ENCODE results near the gene RRAD.

RRAD gene

GRCh38 chr16:66928702-66929388 lies 3.5 kb upstream of the RRAD start:
- Mint-ChIP-seq H3K4me3 (no peak overlapping the region), H3K9me3 (no peaks in the 10 kb centered on the region), H3K27me3 (peaks cover 32% of the 10 kb centered on the region), H3K27ac (peak overlapping the region in 1 of 2 donors; percentile 19), H3K4me1 (peaks cover 61% of the 10 kb centered on the region)
- DNase-seq (peak; percentile 44 to 55), ATAC-seq (peak; percentile 54)

- H3K27ac Mint-ChIP-seq, result peak overlapping the region in 1 of 2 donors; percentile 54
- no peaks in the 10 kb centered on the region for H3K9me3 Mint-ChIP-seq
- H3K4me3 Mint-ChIP-seq, result no peak overlapping the region
- H3K27me3 Mint-ChIP-seq, result peaks cover 40% of the 10 kb centered on the region
- no peak for DNase-seq
- peak; percentile 22 for ATAC-seq
- H3K4me1 Mint-ChIP-seq, result peaks cover 54% of the 10 kb centered on the region
Measured at GRCh38 chr16:66927918-66928649, 2.7 kb upstream of the RRAD start.

GRCh38 chr16:66926961-66927436 lies 1.7 kb upstream of the RRAD start:
- ATAC-seq (no peak), DNase-seq (no peak)
- peaks cover 45% of the 10 kb centered on the region for H3K27me3 Mint-ChIP-seq
- H3K4me3 Mint-ChIP-seq, result no peak overlapping the region
- H3K4me1 Mint-ChIP-seq, result peaks cover 43% of the 10 kb centered on the region
- H3K27ac Mint-ChIP-seq, result no peak overlapping the region
- no peaks in the 10 kb centered on the region for H3K9me3 Mint-ChIP-seq

- peak overlapping the region in 1 of 2 donors; percentile 12 for H3K27ac Mint-ChIP-seq
- no peak for DNase-seq
- peaks cover 49% of the 10 kb centered on the region for H3K27me3 Mint-ChIP-seq
- peaks cover 38% of the 10 kb centered on the region for H3K4me1 Mint-ChIP-seq
- H3K4me3 Mint-ChIP-seq, result peak overlapping the region; percentile 15 to 78
- no peaks in the 10 kb centered on the region for H3K9me3 Mint-ChIP-seq
- ATAC-seq, result no peak
Measured at GRCh38 chr16:66926171-66926947, 1.0 kb upstream of the RRAD start.

GRCh38 chr16:66924527-66925321 lies 611 bp downstream of the RRAD start:
- Mint-ChIP-seq H3K4me3 (peak overlapping the region; percentile 78), H3K27me3 (peaks cover 64% of the 10 kb centered on the region), H3K4me1 (peaks cover 38% of the 10 kb centered on the region), H3K27ac (no peak overlapping the region), H3K9me3 (no peaks in the 10 kb centered on the region)
- DNase-seq, result peak; percentile 48 to 53
- ATAC-seq, result peak; percentile 73

- no peak for DNase-seq
- no peak for ATAC-seq
- Mint-ChIP-seq H3K9me3 (no peaks in the 10 kb centered on the region), H3K27me3 (peaks cover 73% of the 10 kb centered on the region), H3K27ac (no peak overlapping the region), H3K4me3 (no peak overlapping the region), H3K4me1 (peaks cover 36% of the 10 kb centered on the region)
Measured at GRCh38 chr16:66923866-66924265, 1.5 kb downstream of the RRAD start.

GRCh38 chr16:66923247-66923731 lies 2.0 kb downstream of the RRAD start:
- H3K27ac Mint-ChIP-seq, result no peak overlapping the region
- H3K4me3 Mint-ChIP-seq, result no peak overlapping the region
- no peak for DNase-seq
- no peaks in the 10 kb centered on the region for H3K9me3 Mint-ChIP-seq
- no peak for ATAC-seq
- H3K27me3 Mint-ChIP-seq, result peaks cover 73% of the 10 kb centered on the region
- peaks cover 30% of the 10 kb centered on the region for H3K4me1 Mint-ChIP-seq

GRCh38 chr16:66921729-66922450 lies 3.4 kb downstream of the RRAD start:
- peaks cover 71% of the 10 kb centered on the region for H3K27me3 Mint-ChIP-seq

GRCh38 chr16:66920924-66921680 lies 4.2 kb downstream of the RRAD start:
- Mint-ChIP-seq H3K27ac (no peak overlapping the region), H3K27me3 (peaks cover 63% of the 10 kb centered on the region), H3K4me3 (no peak overlapping the region), H3K9me3 (no peaks in the 10 kb centered on the region), H3K4me1 (peaks cover 10% of the 10 kb centered on the region)
- no peak for DNase-seq
- no peak for ATAC-seq

More at GRCh38 chr16:66921729-66922450, 3.4 kb downstream of the RRAD start:
- DNase-seq (no peak), ATAC-seq (no peak)
- Mint-ChIP-seq H3K4me1 (peaks cover 16% of the 10 kb centered on the region), H3K4me3 (no peak overlapping the region), H3K27ac (no peak overlapping the region), H3K9me3 (no peaks in the 10 kb centered on the region)

- Mint-ChIP-seq H3K4me1 (peaks cover 1% of the 10 kb centered on the region), H3K27ac (no peak overlapping the region), H3K9me3 (no peaks in the 10 kb centered on the region), H3K4me3 (no peak overlapping the region), H3K27me3 (peaks cover 55% of the 10 kb centered on the region)
- ATAC-seq (no peak), DNase-seq (no peak)
Measured at GRCh38 chr16:66920299-66920590, 5.1 kb downstream of the RRAD start.

GRCh38 chr16:66919569-66920298 lies 5.6 kb downstream of the RRAD start:
- no peaks in the 10 kb centered on the region for H3K4me1 Mint-ChIP-seq
- no peaks in the 10 kb centered on the region for H3K9me3 Mint-ChIP-seq
- no peak overlapping the region for H3K27ac Mint-ChIP-seq
- ATAC-seq, result no peak
- DNase-seq, result no peak
- peaks cover 55% of the 10 kb centered on the region for H3K27me3 Mint-ChIP-seq
- H3K4me3 Mint-ChIP-seq, result no peak overlapping the region

- H3K4me3 Mint-ChIP-seq, result no peak within 1 kb of the TSS
- H3K27me3 Mint-ChIP-seq, result peaks cover 48% of the 10 kb centered on the region
- ATAC-seq, result no peak
- no peaks in the 10 kb centered on the region for H3K9me3 Mint-ChIP-seq
- peak within 1 kb of the TSS; percentile 5 to 48 for H3K27ac Mint-ChIP-seq
- DNase-seq, result no peak
- H3K4me1 Mint-ChIP-seq, result no peaks in the 10 kb centered on the region
Measured at GRCh38 chr16:66918803-66919568, 6.3 kb downstream of the RRAD start, which contains the start of gene CDH16. TSS of gene CDH16 (minus strand) at chr16:66918885. CDS start at chr16:66918065, 820 bp downstream.

- no peak for ATAC-seq
- H3K4me3 Mint-ChIP-seq, result no peak overlapping the region
- H3K4me1 Mint-ChIP-seq, result no peaks in the 10 kb centered on the region
- peaks cover 42% of the 10 kb centered on the region for H3K27me3 Mint-ChIP-seq
- no peaks in the 10 kb centered on the region for H3K9me3 Mint-ChIP-seq
- DNase-seq, result no peak
- peak overlapping the region in 1 of 2 donors; percentile 48 for H3K27ac Mint-ChIP-seq
Measured at GRCh38 chr16:66918355-66918754, 7.0 kb downstream of the RRAD start.
